ENCODE measurements around the gene EME2.

Gene EME2

GRCh38 chr16:1744338-1744840 lies 28.2 kb upstream of the EME2 start:
- in situ Hi-C loops (cut with MboI; ENCODE audit: low pct_unique_long_range_greater_than_20kb, low sequenced_read_pairs, unreplicated experiment): no loop called here
- no peak for DNase-seq (ENCODE audit: low spot score)
- no peak for TF ChIP-seq CTCF (IDR thresholded peaks at IDR 0.05; ENCODE audit: extremely low read depth, insufficient read depth, missing control alignments)

- DNase-seq (ENCODE audit: low spot score): no peak
- in situ Hi-C loops (cut with MboI; ENCODE audit: low pct_unique_long_range_greater_than_20kb, low sequenced_read_pairs, unreplicated experiment): no loop called here
- TF ChIP-seq CTCF (IDR thresholded peaks at IDR 0.05; ENCODE audit: extremely low read depth, insufficient read depth, missing control alignments): no peak
Measured at GRCh38 chr16:1745181-1745899, 27.3 kb upstream of the EME2 start.

GRCh38 chr16:1745900-1746692 lies 26.5 kb upstream of the EME2 start:
- DNase-seq (ENCODE audit: low spot score): no peak
- in situ Hi-C loops (cut with MboI; ENCODE audit: low pct_unique_long_range_greater_than_20kb, low sequenced_read_pairs, unreplicated experiment): no loop called here
- no peak for TF ChIP-seq CTCF (IDR thresholded peaks at IDR 0.05; ENCODE audit: extremely low read depth, insufficient read depth, missing control alignments)

- in situ Hi-C loops (cut with MboI; ENCODE audit: low pct_unique_long_range_greater_than_20kb, low sequenced_read_pairs, unreplicated experiment): no loop called here
- DNase-seq (ENCODE audit: low spot score): no peak
- TF ChIP-seq CTCF (IDR thresholded peaks at IDR 0.05; ENCODE audit: extremely low read depth, insufficient read depth, missing control alignments): no peak
Measured at GRCh38 chr16:1746693-1747195, 25.9 kb upstream of the EME2 start.

GRCh38 chr16:1747934-1748333 lies 24.7 kb upstream of the EME2 start:
- in situ Hi-C loops (cut with MboI; ENCODE audit: low pct_unique_long_range_greater_than_20kb, low sequenced_read_pairs, unreplicated experiment): no loop called here
- no peak for TF ChIP-seq CTCF (IDR thresholded peaks at IDR 0.05; ENCODE audit: extremely low read depth, insufficient read depth, missing control alignments)

GRCh38 chr16:1749152-1750117 lies 23.2 kb upstream of the EME2 start:
- TF ChIP-seq CTCF (IDR thresholded peaks at IDR 0.05; ENCODE audit: extremely low read depth, insufficient read depth, missing control alignments): no peak
- in situ Hi-C loops (cut with MboI; ENCODE audit: low pct_unique_long_range_greater_than_20kb, low sequenced_read_pairs, unreplicated experiment): no loop called here
- DNase-seq (ENCODE audit: low spot score): no peak

More at GRCh38 chr16:1747934-1748333, 24.7 kb upstream of the EME2 start:
- DNase-seq (ENCODE audit: low spot score): no peak

Measured in GM13977 (cell line).